ENCODE results near the gene FREM2. TPM values are rescaled to one million over a fixed set of nuclear protein-coding genes. Genes with fewer than 3 reads are reported as not detected.

Gene FREM2
- total and polyA plus RNA-seq, 5 donors from 2014 or later = not detected

GRCh38 chr13:38670627-38671026 is 16.2 kb upstream of the FREM2 start:
- Mint-ChIP-seq H3K4me1 (no peaks in the 10 kb centered on the region), H3K4me3 (no peak overlapping the region), H3K27me3 (no peaks in the 10 kb centered on the region), H3K9me3 (peaks cover 0 to 3% (median 0%) of the 10 kb centered on the region in 7 donors), H3K27ac (no peak overlapping the region), H3K36me3 (no peaks in the 10 kb centered on the region)
- Histone ChIP-seq H3K4me3 (ENCODE audit: low read depth, low read length) (no peak overlapping the region), H3K27me3 (ENCODE audit: control insufficient read depth, insufficient read depth, low read length) (no peaks in the 10 kb centered on the region), H3K36me3 (ENCODE audit: control insufficient read depth, insufficient read depth, low read length) (no peaks in the 10 kb centered on the region), H3K4me1 (ENCODE audit: control insufficient read depth, insufficient read depth, low read length, poor library complexity, severe bottlenecking) (no peaks in the 10 kb centered on the region), H3K27ac (ENCODE audit: insufficient read depth, low read length, poor library complexity, severe bottlenecking) (no peak overlapping the region), H3K9me3 (ENCODE audit: control insufficient read depth in 2 of 2, low read length in 2 of 2) (no peaks in the 10 kb centered on the region)
- ATAC-seq (ENCODE audit: low read depth in 2 of 2) (no peak), DNase-seq (no peak)

- H3K4me1 Mint-ChIP-seq = no peaks in the 10 kb centered on the region
- DNase-seq (no peak), ATAC-seq (ENCODE audit: low read depth in 2 of 2) (no peak)
- no peaks in the 10 kb centered on the region for H3K4me1 ChIP-seq (ENCODE audit: control insufficient read depth, insufficient read depth, low read length, poor library complexity, severe bottlenecking)
- no peak overlapping the region for H3K27ac ChIP-seq (ENCODE audit: insufficient read depth, low read length, poor library complexity, severe bottlenecking)
- no peaks in the 10 kb centered on the region for H3K36me3 Mint-ChIP-seq
- H3K36me3 ChIP-seq (ENCODE audit: control insufficient read depth, insufficient read depth, low read length) = no peaks in the 10 kb centered on the region
- no peaks in the 10 kb centered on the region for H3K27me3 ChIP-seq (ENCODE audit: control insufficient read depth, insufficient read depth, low read length)
- peaks cover 0 to 3% (median 0%) of the 10 kb centered on the region in 7 donors for H3K9me3 Mint-ChIP-seq
- no peaks in the 10 kb centered on the region for H3K9me3 ChIP-seq (ENCODE audit: control insufficient read depth in 2 of 2, low read length in 2 of 2)
- H3K4me3 ChIP-seq (ENCODE audit: low read depth, low read length) = no peak overlapping the region
- no peaks in the 10 kb centered on the region for H3K27me3 Mint-ChIP-seq
- H3K27ac Mint-ChIP-seq = no peak overlapping the region
- no peak overlapping the region for H3K4me3 Mint-ChIP-seq
These were observed 14.9 kb upstream of the FREM2 start for GRCh38 chr13:38671980-38672379.

- Mint-ChIP-seq H3K27me3 (no peaks in the 10 kb centered on the region), H3K27ac (no peak overlapping the region), H3K4me3 (no peak overlapping the region), H3K9me3 (peaks cover 0 to 3% (median 0%) of the 10 kb centered on the region in 7 donors), H3K4me1 (no peaks in the 10 kb centered on the region), H3K36me3 (no peaks in the 10 kb centered on the region)
- Histone ChIP-seq H3K4me1 (ENCODE audit: control insufficient read depth, insufficient read depth, low read length, poor library complexity, severe bottlenecking) (no peaks in the 10 kb centered on the region), H3K9me3 (ENCODE audit: control insufficient read depth in 2 of 2, low read length in 2 of 2) (no peaks in the 10 kb centered on the region), H3K4me3 (ENCODE audit: low read depth, low read length) (no peak overlapping the region), H3K27me3 (ENCODE audit: control insufficient read depth, insufficient read depth, low read length) (no peaks in the 10 kb centered on the region), H3K36me3 (ENCODE audit: control insufficient read depth, insufficient read depth, low read length) (no peaks in the 10 kb centered on the region), H3K27ac (ENCODE audit: insufficient read depth, low read length, poor library complexity, severe bottlenecking) (no peak overlapping the region)
- DNase-seq (no peak), ATAC-seq (ENCODE audit: low read depth in 2 of 2) (no peak)
These were observed 12.7 kb upstream of the FREM2 start for GRCh38 chr13:38674208-38674607.

GRCh38 chr13:38680912-38681311 is 6.0 kb upstream of the FREM2 start:
- ATAC-seq (ENCODE audit: low read depth in 2 of 2) (no peak), DNase-seq (no peak)
- H3K9me3 Mint-ChIP-seq = peaks cover 0 to 2% (median 0%) of the 10 kb centered on the region in 7 donors
- H3K27ac Mint-ChIP-seq = no peak overlapping the region
- no peak overlapping the region for H3K27ac ChIP-seq (ENCODE audit: insufficient read depth, low read length, poor library complexity, severe bottlenecking)
- H3K9me3 ChIP-seq (ENCODE audit: control insufficient read depth in 2 of 2, low read length in 2 of 2) = no peaks in the 10 kb centered on the region
- H3K36me3 ChIP-seq (ENCODE audit: control insufficient read depth, insufficient read depth, low read length) = no peaks in the 10 kb centered on the region
- peaks cover 3% of the 10 kb centered on the region for H3K27me3 ChIP-seq (ENCODE audit: control insufficient read depth, insufficient read depth, low read length)
- no peaks in the 10 kb centered on the region for H3K4me1 ChIP-seq (ENCODE audit: control insufficient read depth, insufficient read depth, low read length, poor library complexity, severe bottlenecking)
- no peaks in the 10 kb centered on the region for H3K36me3 Mint-ChIP-seq
- H3K27me3 Mint-ChIP-seq = peaks cover 4% of the 10 kb centered on the region
- no peak overlapping the region for H3K4me3 ChIP-seq (ENCODE audit: low read depth, low read length)
- H3K4me3 Mint-ChIP-seq = no peak overlapping the region
- peaks cover 0 to 4% (median under 1%) of the 10 kb centered on the region in 4 donors for H3K4me1 Mint-ChIP-seq

- no peak overlapping the region for H3K27ac Mint-ChIP-seq
- DNase-seq = no peak
These were observed 2.2 kb upstream of the FREM2 start for GRCh38 chr13:38684714-38685113.

GRCh38 chr13:38685431-38685830 is 1.4 kb upstream of the FREM2 start:
- peaks cover 0 to 4% (median 0%) of the 10 kb centered on the region in 7 donors for H3K9me3 Mint-ChIP-seq
- no peak for DNase-seq
- Histone ChIP-seq H3K27ac (ENCODE audit: insufficient read depth, low read length, poor library complexity, severe bottlenecking) (no peak overlapping the region), H3K4me1 (ENCODE audit: control insufficient read depth, insufficient read depth, low read length, poor library complexity, severe bottlenecking) (no peaks in the 10 kb centered on the region), H3K9me3 (ENCODE audit: control insufficient read depth in 2 of 2, low read length in 2 of 2) (no peaks in the 10 kb centered on the region), H3K27me3 (ENCODE audit: control insufficient read depth, insufficient read depth, low read length) (peaks cover 3% of the 10 kb centered on the region), H3K36me3 (ENCODE audit: control insufficient read depth, insufficient read depth, low read length) (no peaks in the 10 kb centered on the region), H3K4me3 (ENCODE audit: low read depth, low read length) (no peak overlapping the region)
- H3K36me3 Mint-ChIP-seq = no peaks in the 10 kb centered on the region
- H3K27ac Mint-ChIP-seq = no peak overlapping the region
- peaks cover 18% of the 10 kb centered on the region for H3K27me3 Mint-ChIP-seq
- no peak for ATAC-seq (ENCODE audit: low read depth in 2 of 2)
- H3K4me3 Mint-ChIP-seq = no peak overlapping the region
- H3K4me1 Mint-ChIP-seq = peaks cover 0 to 7% (median 4%) of the 10 kb centered on the region in 4 donors

More at GRCh38 chr13:38684714-38685113, 2.2 kb upstream of the FREM2 start:
- H3K27ac ChIP-seq (ENCODE audit: insufficient read depth, low read length, poor library complexity, severe bottlenecking) = no peak overlapping the region
- H3K36me3 ChIP-seq (ENCODE audit: control insufficient read depth, insufficient read depth, low read length) = no peaks in the 10 kb centered on the region
- ATAC-seq (ENCODE audit: low read depth in 2 of 2) = no peak
- Mint-ChIP-seq H3K4me1 (peaks cover 0 to 7% (median 4%) of the 10 kb centered on the region in 4 donors), H3K9me3 (peaks cover 0 to 4% (median 0%) of the 10 kb centered on the region in 7 donors), H3K27me3 (peaks cover 18% of the 10 kb centered on the region), H3K4me3 (no peak overlapping the region), H3K36me3 (no peaks in the 10 kb centered on the region)
- peaks cover 3% of the 10 kb centered on the region for H3K27me3 ChIP-seq (ENCODE audit: control insufficient read depth, insufficient read depth, low read length)
- H3K4me3 ChIP-seq (ENCODE audit: low read depth, low read length) = no peak overlapping the region
- no peaks in the 10 kb centered on the region for H3K4me1 ChIP-seq (ENCODE audit: control insufficient read depth, insufficient read depth, low read length, poor library complexity, severe bottlenecking)
- H3K9me3 ChIP-seq (ENCODE audit: control insufficient read depth in 2 of 2, low read length in 2 of 2) = no peaks in the 10 kb centered on the region

GRCh38 chr13:38685974-38686576 is 802 bp upstream of the FREM2 start:
- Histone ChIP-seq H3K4me3 (ENCODE audit: low read depth, low read length) (no peak overlapping the region), H3K36me3 (ENCODE audit: control insufficient read depth, insufficient read depth, low read length) (no peaks in the 10 kb centered on the region), H3K4me1 (ENCODE audit: control insufficient read depth, insufficient read depth, low read length, poor library complexity, severe bottlenecking) (no peaks in the 10 kb centered on the region), H3K9me3 (ENCODE audit: control insufficient read depth in 2 of 2, low read length in 2 of 2) (no peaks in the 10 kb centered on the region), H3K27me3 (ENCODE audit: control insufficient read depth, insufficient read depth, low read length) (peaks cover 3% of the 10 kb centered on the region), H3K27ac (ENCODE audit: insufficient read depth, low read length, poor library complexity, severe bottlenecking) (no peak overlapping the region)
- ATAC-seq (ENCODE audit: low read depth in 2 of 2) = no peak
- no peak overlapping the region for H3K27ac Mint-ChIP-seq
- H3K9me3 Mint-ChIP-seq = peaks cover 0 to 6% (median 0%) of the 10 kb centered on the region in 7 donors
- no peaks in the 10 kb centered on the region for H3K36me3 Mint-ChIP-seq
- peaks cover 18% of the 10 kb centered on the region for H3K27me3 Mint-ChIP-seq
- peaks cover 0 to 7% (median 4%) of the 10 kb centered on the region in 4 donors for H3K4me1 Mint-ChIP-seq
- DNase-seq = no peak
- H3K4me3 Mint-ChIP-seq = no peak overlapping the region
